ENCODE results near the gene TRAF4. TPM values are rescaled to one million over a fixed set of nuclear protein-coding genes. Genes with fewer than 3 reads are reported as not detected.

TRAF4 gene
- total RNA-seq, 4 donors from 2014 or later = 25.0 to 39.8 (median 33.0) TPM

DNA sequence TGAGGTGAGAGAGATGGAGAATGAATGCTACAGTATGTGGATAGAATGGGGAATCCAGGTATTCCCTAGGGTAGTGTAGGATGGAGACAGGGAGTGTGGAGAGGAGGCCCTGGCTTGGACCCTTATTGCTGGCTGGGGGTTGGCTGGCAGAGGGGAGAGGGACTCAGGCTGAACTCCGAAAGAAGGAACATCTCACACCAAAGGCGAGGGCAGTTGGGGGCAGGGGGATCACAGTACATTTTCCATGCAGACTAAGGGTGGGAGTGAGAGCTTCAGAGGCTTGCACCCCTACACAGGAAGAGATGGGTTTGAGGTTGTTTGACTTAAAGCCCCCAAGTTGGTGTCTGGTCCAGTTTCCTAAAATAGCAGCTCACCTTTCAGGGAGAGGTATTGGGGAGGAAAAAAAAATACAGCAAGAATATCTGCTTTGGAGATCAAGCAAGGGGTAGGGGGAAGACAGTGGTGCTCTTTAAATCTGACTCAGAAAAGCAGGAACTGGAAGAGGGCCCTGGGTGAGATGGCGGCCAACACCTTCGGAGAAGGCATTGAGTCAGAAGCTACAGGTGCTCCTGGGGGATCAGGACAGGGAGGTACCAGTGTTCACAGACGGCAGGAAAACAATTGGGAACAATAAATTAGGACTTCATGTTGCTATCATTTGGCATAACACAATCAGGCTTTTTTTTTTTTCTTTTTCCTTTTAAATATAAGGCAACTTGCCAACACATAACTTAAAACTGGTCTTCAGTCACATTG, 12.4 kb downstream of the TRAF4 start:
- Histone ChIP-seq H3K27ac (peak overlapping the region in 1 of 4 donors; percentile 2), H3K9me3 (no peaks in the 10 kb centered on the region), H3K36me3 (peaks cover 9 to 51% (median 13%) of the 10 kb centered on the region in 3 donors), H3K4me1 (peaks cover 5 to 35% (median 7%) of the 10 kb centered on the region in 3 donors), H3K27me3 (no peaks in the 10 kb centered on the region), H3K4me3 (no peak overlapping the region)
- no peak for DNase-seq
- intact Hi-C loops (cut with DNase I) = no loop called here
- WGBS, 2 donors = 47 to 67% methylated on average over 5 of the region's 5 CpGs
- TF ChIP-seq, protein P1, sequence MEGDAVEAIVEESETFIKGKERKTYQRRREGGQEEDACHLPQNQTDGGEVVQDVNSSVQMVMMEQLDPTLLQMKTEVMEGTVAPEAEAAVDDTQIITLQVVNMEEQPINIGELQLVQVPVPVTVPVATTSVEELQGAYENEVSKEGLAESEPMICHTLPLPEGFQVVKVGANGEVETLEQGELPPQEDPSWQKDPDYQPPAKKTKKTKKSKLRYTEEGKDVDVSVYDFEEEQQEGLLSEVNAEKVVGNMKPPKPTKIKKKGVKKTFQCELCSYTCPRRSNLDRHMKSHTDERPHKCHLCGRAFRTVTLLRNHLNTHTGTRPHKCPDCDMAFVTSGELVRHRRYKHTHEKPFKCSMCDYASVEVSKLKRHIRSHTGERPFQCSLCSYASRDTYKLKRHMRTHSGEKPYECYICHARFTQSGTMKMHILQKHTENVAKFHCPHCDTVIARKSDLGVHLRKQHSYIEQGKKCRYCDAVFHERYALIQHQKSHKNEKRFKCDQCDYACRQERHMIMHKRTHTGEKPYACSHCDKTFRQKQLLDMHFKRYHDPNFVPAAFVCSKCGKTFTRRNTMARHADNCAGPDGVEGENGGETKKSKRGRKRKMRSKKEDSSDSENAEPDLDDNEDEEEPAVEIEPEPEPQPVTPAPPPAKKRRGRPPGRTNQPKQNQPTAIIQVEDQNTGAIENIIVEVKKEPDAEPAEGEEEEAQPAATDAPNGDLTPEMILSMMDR (IDR thresholded peaks at IDR 0.05) = no peak
- TF ChIP-seq POLR2A (IDR thresholded peaks at IDR 0.05) = no peak

DNA sequence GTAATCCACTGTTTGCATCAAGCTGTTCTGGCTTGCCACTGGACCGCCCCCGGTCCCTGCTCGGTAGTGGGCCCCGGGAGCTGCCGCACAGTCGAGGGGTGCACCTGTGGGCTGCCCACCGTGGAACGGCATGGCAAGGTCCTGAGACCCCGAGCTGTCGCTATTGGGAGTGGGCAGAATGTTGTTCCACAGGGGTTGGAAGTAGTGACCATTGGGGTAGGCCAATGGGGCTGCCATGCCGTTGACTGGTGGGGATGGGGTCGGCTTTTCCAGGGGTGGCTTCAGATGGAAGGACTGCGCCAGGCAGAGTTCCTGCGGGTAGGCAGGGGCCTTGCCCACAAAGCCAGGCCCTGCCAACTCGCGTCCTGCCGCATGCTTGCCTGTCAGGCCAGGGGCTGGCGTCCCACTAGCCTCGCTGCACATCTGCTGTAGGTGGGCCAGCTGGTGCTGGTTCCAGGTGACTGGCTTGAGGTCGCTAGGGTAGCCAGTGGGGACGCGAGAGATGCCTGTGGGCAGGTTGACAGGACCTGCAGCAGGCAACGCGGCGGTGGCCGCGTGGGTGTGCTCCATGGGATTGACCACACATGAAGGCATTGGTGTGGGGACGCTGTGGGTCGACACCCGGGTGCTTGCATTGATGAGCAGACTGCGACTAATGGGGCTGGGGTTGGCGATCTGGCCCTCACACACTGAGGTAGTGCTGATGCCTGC, 14.8 kb downstream of the TRAF4 start:
- H3K4me1 ChIP-seq = peaks cover 5 to 47% (median 7%) of the 10 kb centered on the region in 3 donors
- H3K27ac ChIP-seq = no peak overlapping the region
- no peak overlapping the region for H3K4me3 ChIP-seq
- no peak for DNase-seq
- no peak for TF ChIP-seq POLR2A (IDR thresholded peaks at IDR 0.05)
- TF ChIP-seq, protein P1 (IDR thresholded peaks at IDR 0.05) = no peak
- H3K9me3 ChIP-seq = no peaks in the 10 kb centered on the region
- WGBS, 2 donors = 82 to 97% methylated on average over 14 to 17 of the region's 32 CpGs
- intact Hi-C loops (cut with DNase I) = no loop called here
- peaks cover 9 to 49% (median 13%) of the 10 kb centered on the region in 3 donors for H3K36me3 ChIP-seq
- no peaks in the 10 kb centered on the region for H3K27me3 ChIP-seq

DNA sequence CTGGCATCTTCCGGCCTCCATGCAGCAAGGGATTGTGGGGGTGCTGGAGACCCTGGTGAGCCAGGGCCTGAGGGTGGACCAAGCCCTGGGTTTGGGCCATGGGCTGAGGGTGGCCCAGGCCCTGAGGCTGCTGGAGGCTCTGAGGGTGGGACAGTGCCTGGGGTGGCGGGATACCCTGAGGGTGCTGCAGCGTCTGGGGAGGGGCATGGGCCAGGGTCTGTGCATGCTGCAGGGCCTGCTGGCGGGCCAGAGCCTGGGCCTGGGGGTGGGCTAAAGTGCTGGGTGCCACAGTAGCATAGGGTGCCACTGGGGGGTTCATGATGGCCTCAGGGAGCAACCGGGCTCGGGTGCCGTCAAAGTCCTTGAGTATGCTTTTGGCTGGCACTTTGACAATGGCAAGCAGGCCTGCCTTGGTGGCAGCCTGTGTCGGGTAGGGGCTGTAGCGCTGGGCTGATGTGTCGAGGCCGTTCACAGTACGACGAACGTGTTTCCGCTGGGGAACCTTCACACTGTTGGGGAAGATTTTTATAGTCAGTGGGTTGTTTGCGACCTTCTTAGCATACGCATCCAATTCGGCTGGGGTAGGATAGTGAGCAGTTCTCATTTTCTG, 15.6 kb downstream of the TRAF4 start:
- Histone ChIP-seq H3K27ac (no peak overlapping the region), H3K9me3 (no peaks in the 10 kb centered on the region), H3K36me3 (peaks cover 9 to 52% (median 13%) of the 10 kb centered on the region in 3 donors), H3K27me3 (no peaks in the 10 kb centered on the region), H3K4me1 (peaks cover 5 to 51% (median 7%) of the 10 kb centered on the region in 3 donors), H3K4me3 (no peak overlapping the region)
- TF ChIP-seq POLR2A (IDR thresholded peaks at IDR 0.05) = no peak
- TF ChIP-seq, protein P1 (IDR thresholded peaks at IDR 0.05) = no peak
- no peak for DNase-seq
- intact Hi-C loops (cut with DNase I) = no loop called here
- 88 to 91% methylated on average over 4 to 10 of the region's 18 CpGs for WGBS, 2 donors

DNA sequence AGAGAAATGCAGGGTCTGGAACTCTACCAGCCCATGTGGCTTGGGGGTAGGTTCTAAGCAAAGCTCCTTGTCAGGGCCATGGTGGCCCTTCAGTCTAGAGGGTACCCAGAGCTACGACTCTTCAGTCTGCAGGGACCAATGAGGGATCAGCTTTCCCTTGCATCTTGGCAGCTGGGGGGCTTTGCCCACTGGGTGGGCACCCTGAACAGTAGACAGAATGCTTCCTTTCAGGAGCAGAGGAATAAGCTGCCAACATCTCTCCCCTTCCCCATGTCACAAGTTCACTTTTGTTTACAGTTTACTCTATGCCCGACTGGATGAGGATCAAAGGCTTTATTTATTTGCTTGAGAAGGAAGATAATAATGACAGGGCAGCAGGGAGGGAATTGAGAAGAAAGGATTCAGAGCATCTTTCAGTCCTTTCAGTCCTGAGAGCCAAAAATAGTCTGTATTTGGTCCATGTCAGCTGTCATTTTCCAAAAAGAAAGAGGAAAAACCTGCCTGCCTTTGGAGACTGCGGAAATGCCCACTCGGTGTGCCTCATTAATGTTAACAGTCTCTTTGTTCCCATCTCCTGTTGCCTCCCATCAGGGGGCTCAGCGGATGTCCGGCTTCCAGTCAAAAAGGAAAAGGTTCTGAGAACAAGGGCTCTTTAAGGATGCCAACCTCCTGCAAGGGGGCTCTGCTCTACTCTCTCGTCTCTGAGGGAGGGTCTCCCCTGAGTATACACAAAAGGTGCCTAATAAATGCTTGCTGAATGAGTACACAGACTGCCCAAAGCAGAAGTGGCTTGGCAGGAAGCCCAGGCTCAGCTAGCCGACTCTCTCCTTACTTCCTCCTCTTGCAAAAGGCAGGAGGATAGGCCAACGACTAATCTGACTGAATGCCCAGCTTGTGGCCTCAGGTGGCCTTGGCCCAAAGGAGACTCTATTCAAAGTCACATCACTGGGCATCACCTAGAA, 17.1 kb downstream of the TRAF4 start:
- no peak overlapping the region for H3K4me3 ChIP-seq
- DNase-seq = no peak
- intact Hi-C loops (cut with DNase I) = loop anchor here (10.0 kb wide), 2 partner anchors 84 to 154 kb away; partner anchors contain the start of gene FAM222B
- no peaks in the 10 kb centered on the region for H3K9me3 ChIP-seq
- no peaks in the 10 kb centered on the region for H3K27me3 ChIP-seq
- 40 to 46% methylated on average over 8 to 9 of the region's 9 CpGs for WGBS, 2 donors
- peaks cover 5 to 37% (median 7%) of the 10 kb centered on the region in 3 donors for H3K4me1 ChIP-seq
- TF ChIP-seq, protein P1 (IDR thresholded peaks at IDR 0.05) = no peak
- no peak for TF ChIP-seq POLR2A (IDR thresholded peaks at IDR 0.05)
- peaks cover 9 to 67% (median 13%) of the 10 kb centered on the region in 3 donors for H3K36me3 ChIP-seq
- H3K27ac ChIP-seq = peak overlapping the region in 1 of 4 donors; percentile 39

Measured in esophagus squamous epithelium (tissue), 5 donors.